ENCODE measurements around the gene PDE8B.

The PDE8B gene

GRCh38 chr5:77316871-77317661, 106.6 kb downstream of the PDE8B start:
- DNase-seq (ENCODE audit: insufficient read length, low spot score) = no peak

GRCh38 chr5:77318060-77318459, 107.6 kb downstream of the PDE8B start:
- FAIRE-seq (no peak), DNase-seq (ENCODE audit: insufficient read length, low spot score) (no peak)

More at GRCh38 chr5:77316871-77317661, 106.6 kb downstream of the PDE8B start:
- no peak for FAIRE-seq

- no peak for DNase-seq (ENCODE audit: insufficient read length, low spot score)
- FAIRE-seq = no peak
Observed at GRCh38 chr5:77319117-77319804, 108.8 kb downstream of the PDE8B start.

GRCh38 chr5:77321793-77322394, 111.4 kb downstream of the PDE8B start:
- DNase-seq (ENCODE audit: insufficient read length, low spot score) (no peak), FAIRE-seq (no peak)

- DNase-seq (ENCODE audit: insufficient read length, low spot score) = no peak
- no peak for FAIRE-seq
Observed at GRCh38 chr5:77322406-77322805, 111.9 kb downstream of the PDE8B start.

- DNase-seq (ENCODE audit: insufficient read length, low spot score) = no peak
- no peak for FAIRE-seq
Observed at GRCh38 chr5:77325921-77326541, 115.6 kb downstream of the PDE8B start.

- DNase-seq (ENCODE audit: insufficient read length, low spot score) (no peak), FAIRE-seq (no peak)
Observed at GRCh38 chr5:77326986-77327734, 116.7 kb downstream of the PDE8B start.

- no peak for DNase-seq (ENCODE audit: insufficient read length, low spot score)
- no peak for FAIRE-seq
Observed at GRCh38 chr5:77328930-77329647, 118.6 kb downstream of the PDE8B start.

GRCh38 chr5:77329664-77330430, 119.4 kb downstream of the PDE8B start:
- DNase-seq (ENCODE audit: insufficient read length, low spot score) (no peak), FAIRE-seq (no peak)

- DNase-seq (ENCODE audit: insufficient read length, low spot score) = no peak
- no peak for FAIRE-seq
Observed at GRCh38 chr5:77333036-77333435, 122.6 kb downstream of the PDE8B start.

- FAIRE-seq = no peak
- DNase-seq (ENCODE audit: insufficient read length, low spot score) = no peak
Observed at GRCh38 chr5:77333451-77334123, 123.1 kb downstream of the PDE8B start.

GRCh38 chr5:77337246-77337645, 126.8 kb downstream of the PDE8B start:
- DNase-seq (ENCODE audit: insufficient read length, low spot score) = no peak

GRCh38 chr5:77337686-77338085, 127.2 kb downstream of the PDE8B start:
- no peak for DNase-seq (ENCODE audit: insufficient read length, low spot score)

More at GRCh38 chr5:77337246-77337645, 126.8 kb downstream of the PDE8B start:
- no peak for FAIRE-seq

GRCh38 chr5:77339337-77339890, 128.9 kb downstream of the PDE8B start:
- DNase-seq (ENCODE audit: insufficient read length, low spot score) = no peak
- FAIRE-seq = no peak

More at GRCh38 chr5:77337686-77338085, 127.2 kb downstream of the PDE8B start:
- no peak for FAIRE-seq

- no peak for FAIRE-seq
- DNase-seq (ENCODE audit: insufficient read length, low spot score) = no peak
Observed at GRCh38 chr5:77343165-77343564, 132.7 kb downstream of the PDE8B start.

GRCh38 chr5:77347435-77348098, 137.1 kb downstream of the PDE8B start:
- DNase-seq (ENCODE audit: insufficient read length, low spot score) (no peak), FAIRE-seq (no peak)

GRCh38 chr5:77353251-77353650, 142.8 kb downstream of the PDE8B start:
- no peak for FAIRE-seq
- no peak for DNase-seq (ENCODE audit: insufficient read length, low spot score)

- DNase-seq (ENCODE audit: insufficient read length, low spot score) (no peak), FAIRE-seq (no peak)
Observed at GRCh38 chr5:77354454-77354853, 144.0 kb downstream of the PDE8B start.

All from HTR-8/SVneo (cell line).